ENCODE results near the gene NEIL3. TPM values are rescaled to one million over a fixed set of nuclear protein-coding genes. Genes with fewer than 3 reads are reported as not detected.

Gene NEIL3
- total RNA-seq (ENCODE audit: unreplicated experiment), result 1.4 TPM
- long read RNA-seq, result 0 reads

GRCh38 chr4:177309522-177310371, at the start of gene NEIL3:
NEIL3 (plus strand) TSS chr4:177309874; CDS start chr4:177309954, 80 bp downstream.
- no peaks in the 10 kb centered on the region for H3K27me3 Mint-ChIP-seq (ENCODE audit: unreplicated experiment)
- peak within 1 kb of the TSS; percentile 95 for H3K4me3 Mint-ChIP-seq (ENCODE audit: unreplicated experiment)
- H3K9me3 Mint-ChIP-seq (ENCODE audit: unreplicated experiment), result no peaks in the 10 kb centered on the region
- H3K4me1 Mint-ChIP-seq (ENCODE audit: low read depth, unreplicated experiment), result no peaks in the 10 kb centered on the region
- no peak within 1 kb of the TSS for H3K27ac Mint-ChIP-seq (ENCODE audit: unreplicated experiment)
- no peaks in the 10 kb centered on the region for H3K36me3 Mint-ChIP-seq (ENCODE audit: unreplicated experiment)
- peak; percentile 96 for DNase-seq
- TF ChIP-seq CTCF (IDR thresholded peaks at IDR 0.05; ENCODE audit: partially characterized antibody, unreplicated experiment), result no peak

- DNase-seq, result no peak
- Mint-ChIP-seq H3K27ac (ENCODE audit: unreplicated experiment) (no peak overlapping the region), H3K27me3 (ENCODE audit: unreplicated experiment) (no peaks in the 10 kb centered on the region), H3K9me3 (ENCODE audit: unreplicated experiment) (no peaks in the 10 kb centered on the region), H3K4me1 (ENCODE audit: low read depth, unreplicated experiment) (no peaks in the 10 kb centered on the region), H3K36me3 (ENCODE audit: unreplicated experiment) (no peaks in the 10 kb centered on the region), H3K4me3 (ENCODE audit: unreplicated experiment) (no peak overlapping the region)
- TF ChIP-seq CTCF (IDR thresholded peaks at IDR 0.05; ENCODE audit: partially characterized antibody, unreplicated experiment), result no peak
These were observed 45.9 kb upstream of the NEIL3 start for GRCh38 chr4:177263818-177264217.

- Mint-ChIP-seq H3K9me3 (ENCODE audit: unreplicated experiment) (no peaks in the 10 kb centered on the region), H3K4me3 (ENCODE audit: unreplicated experiment) (no peak overlapping the region), H3K36me3 (ENCODE audit: unreplicated experiment) (no peaks in the 10 kb centered on the region), H3K27me3 (ENCODE audit: unreplicated experiment) (no peaks in the 10 kb centered on the region), H3K27ac (ENCODE audit: unreplicated experiment) (no peak overlapping the region), H3K4me1 (ENCODE audit: low read depth, unreplicated experiment) (no peaks in the 10 kb centered on the region)
- TF ChIP-seq CTCF (IDR thresholded peaks at IDR 0.05; ENCODE audit: partially characterized antibody, unreplicated experiment), result no peak
- DNase-seq, result no peak
These were observed 44.8 kb upstream of the NEIL3 start for GRCh38 chr4:177264788-177265422.

DNA sequence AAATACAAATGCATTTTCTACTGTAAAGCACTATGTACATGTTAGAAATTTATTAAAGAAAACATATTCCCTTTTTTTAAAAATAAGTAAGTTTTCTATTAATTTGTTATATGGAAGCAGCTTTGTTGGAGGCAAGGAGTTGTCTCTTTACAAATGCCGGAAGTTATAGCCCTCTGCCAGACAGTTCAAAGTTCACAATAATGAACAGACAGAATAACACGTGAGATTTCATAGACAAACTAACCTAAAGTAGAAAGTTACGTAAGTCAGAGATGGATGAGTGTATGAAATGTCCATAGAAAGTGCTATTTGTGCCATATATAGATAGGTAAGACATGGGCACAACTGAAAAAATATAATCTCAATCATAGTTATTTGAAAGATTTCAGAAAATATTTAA, 43.9 kb upstream of the NEIL3 start:
- TF ChIP-seq CTCF (IDR thresholded peaks at IDR 0.05; ENCODE audit: partially characterized antibody, unreplicated experiment), result no peak
- H3K27me3 Mint-ChIP-seq (ENCODE audit: unreplicated experiment), result no peaks in the 10 kb centered on the region
- DNase-seq, result no peak
- H3K36me3 Mint-ChIP-seq (ENCODE audit: unreplicated experiment), result no peaks in the 10 kb centered on the region
- H3K9me3 Mint-ChIP-seq (ENCODE audit: unreplicated experiment), result no peaks in the 10 kb centered on the region
- H3K4me1 Mint-ChIP-seq (ENCODE audit: low read depth, unreplicated experiment), result no peaks in the 10 kb centered on the region
- H3K4me3 Mint-ChIP-seq (ENCODE audit: unreplicated experiment), result no peak overlapping the region
- H3K27ac Mint-ChIP-seq (ENCODE audit: unreplicated experiment), result no peak overlapping the region

DNA sequence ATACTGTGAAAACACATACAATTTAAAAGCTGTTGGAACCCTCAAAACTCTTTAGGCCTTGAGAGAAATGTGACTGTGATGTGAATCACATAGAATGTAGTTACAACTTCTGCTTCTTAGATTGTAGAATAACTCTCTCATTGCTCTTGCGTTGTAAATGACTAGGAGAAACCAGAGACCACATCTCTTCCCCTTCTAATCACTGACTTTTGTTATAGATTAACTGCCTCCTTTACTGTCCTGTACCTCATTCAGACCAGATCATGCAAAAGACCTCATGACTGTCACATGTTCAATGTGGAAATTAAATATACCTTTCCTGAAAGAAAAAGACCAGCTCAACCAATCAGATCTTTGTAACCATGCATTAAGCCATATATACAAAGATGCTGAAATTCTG, 43.2 kb upstream of the NEIL3 start:
- H3K4me3 Mint-ChIP-seq (ENCODE audit: unreplicated experiment), result no peak overlapping the region
- TF ChIP-seq CTCF (IDR thresholded peaks at IDR 0.05; ENCODE audit: partially characterized antibody, unreplicated experiment), result no peak

More for the DNA sequence above, 43.2 kb upstream of the NEIL3 start:
- H3K27me3 Mint-ChIP-seq (ENCODE audit: unreplicated experiment), result no peaks in the 10 kb centered on the region
- no peaks in the 10 kb centered on the region for H3K36me3 Mint-ChIP-seq (ENCODE audit: unreplicated experiment)
- H3K4me1 Mint-ChIP-seq (ENCODE audit: low read depth, unreplicated experiment), result no peaks in the 10 kb centered on the region
- no peak overlapping the region for H3K27ac Mint-ChIP-seq (ENCODE audit: unreplicated experiment)
- DNase-seq, result no peak
- H3K9me3 Mint-ChIP-seq (ENCODE audit: unreplicated experiment), result no peaks in the 10 kb centered on the region
